HepG2 (cell line): ENCODE measurements around the gene QRICH2. TPM values are rescaled to one million over a fixed set of nuclear protein-coding genes. Genes with fewer than 3 reads are reported as not detected.

Experiments used
- AGO1 ChIP-seq: fragments of 200-400 bp; formaldehyde crosslinking; IDR thresholded peaks from 2 replicates; pipeline ENCODE4 v1.6.1; 2017; ENCODE audit warnings: mild to moderate bottlenecking, low read depth, low read length, moderate library complexity; ENCODE audit not compliant: poor library complexity, severe bottlenecking
- EZH2 ChIP-seq: conservative IDR thresholded peaks from 2 replicates; pipeline ENCODE4 v1.6.1; 2012; ENCODE audit warnings: mild to moderate bottlenecking, low read depth, low read length, moderate library complexity
- FOSL1 ChIP-seq: sonication (generic); formaldehyde crosslinking; IDR thresholded peaks from 2 replicates; pipeline ENCODE4 v1.9.0; 2021; ENCODE audit warnings: missing genetic modification reagents, borderline replicate concordance
- GABPA ChIP-seq, 2 experiments: IDR thresholded peaks; 2 replicates each; pipeline ENCODE4 v1.6.1; 2011 to 2016; ENCODE audit warnings: low read depth in 2 of 2, low read length in 1 of 2, missing biosample characterization in 1 of 2, missing genetic modification characterization in 1 of 2
- HOXA3 ChIP-seq: sonication (generic); formaldehyde crosslinking; IDR thresholded peaks from 2 replicates; pipeline ENCODE4 v1.5.0; 2020; ENCODE audit warnings: missing genetic modification reagents
- KAT2B ChIP-seq: fragments of 150-350 bp; IDR thresholded peaks from 2 replicates; pipeline ENCODE4 v1.6.1; 2014; ENCODE audit warnings: low read depth, low read length, borderline replicate concordance
- KAT7 ChIP-seq: IDR thresholded peaks from 2 replicates; pipeline ENCODE4 v1.6.1; 2018; ENCODE audit warnings: borderline replicate concordance, missing compliant biosample characterization
- MTF2 ChIP-seq: sonication (generic); formaldehyde crosslinking; IDR thresholded peaks from 2 replicates; pipeline ENCODE4 v1.5.0; 2020; ENCODE audit warnings: missing genetic modification reagents, borderline replicate concordance
- NFKBIZ ChIP-seq: IDR thresholded peaks from 2 replicates; pipeline ENCODE4 v1.6.1; 2018; ENCODE audit warnings: missing genetic modification reagents, missing compliant biosample characterization
- PCBP1 ChIP-seq: fragments of 200-400 bp; formaldehyde crosslinking; IDR thresholded peaks from 2 replicates; pipeline ENCODE4 v1.6.1; 2017; ENCODE audit warnings: mild to moderate bottlenecking, low read depth, low read length, borderline replicate concordance
- RELA ChIP-seq: sonication (generic); formaldehyde crosslinking; IDR thresholded peaks from 2 replicates; pipeline ENCODE4 v1.4.0; 2020; ENCODE audit warnings: missing genetic modification reagents
- SUZ12 ChIP-seq: fragments of 150-350 bp; IDR thresholded peaks from 2 replicates; pipeline ENCODE4 v1.6.1; 2014; ENCODE audit warnings: low read depth, low read length
- TBP ChIP-seq: sonication (generic); formaldehyde crosslinking; IDR thresholded peaks from 2 replicates; pipeline ENCODE4 v1.5.0; 2020; ENCODE audit warnings: missing genetic modification reagents
- ZBTB38 ChIP-seq: sonication (generic); formaldehyde crosslinking; IDR thresholded peaks from 2 replicates; pipeline ENCODE4 v1.5.1; 2020; ENCODE audit warnings: mild to moderate bottlenecking, missing genetic modification reagents
- ZFP37 ChIP-seq: sonication (generic); formaldehyde crosslinking; IDR thresholded peaks from 2 replicates; pipeline ENCODE4 v1.4.0; 2020; ENCODE audit warnings: missing genetic modification reagents, borderline replicate concordance
- ZKSCAN8 ChIP-seq: IDR thresholded peaks from 2 replicates; pipeline ENCODE4 v1.6.1; 2016; ENCODE audit warnings: borderline replicate concordance, missing genetic modification reagents, missing compliant biosample characterization
- ZNF121 ChIP-seq: sonication (generic); formaldehyde crosslinking; IDR thresholded peaks from 2 replicates; pipeline ENCODE4 v1.5.0; 2020; ENCODE audit warnings: mild to moderate bottlenecking, missing genetic modification reagents
- ZNF20 ChIP-seq: sonication (generic); formaldehyde crosslinking; IDR thresholded peaks from 2 replicates; pipeline ENCODE4 v1.4.0; 2020; ENCODE audit warnings: mild to moderate bottlenecking, moderate library complexity, missing genetic modification reagents
- ZNF296 ChIP-seq: sonication (generic); formaldehyde crosslinking; conservative IDR thresholded peaks from 2 replicates; pipeline ENCODE4 v1.5.0; 2020; ENCODE audit warnings: mild to moderate bottlenecking, missing genetic modification reagents
- ZNF484 ChIP-seq: sonication (generic); formaldehyde crosslinking; IDR thresholded peaks from 2 replicates; pipeline ENCODE4 v1.5.1; 2020; ENCODE audit warnings: mild to moderate bottlenecking, low read depth, missing genetic modification reagents, borderline replicate concordance
- ZNF547 ChIP-seq: sonication (generic); formaldehyde crosslinking; IDR thresholded peaks from 2 replicates; pipeline ENCODE4 v1.5.1; 2020; ENCODE audit warnings: mild to moderate bottlenecking, missing genetic modification reagents
- ZNF607 ChIP-seq: sonication (generic); formaldehyde crosslinking; IDR thresholded peaks from 2 replicates; pipeline ENCODE4 v1.5.1; 2020; ENCODE audit warnings: missing genetic modification reagents, mild to moderate bottlenecking, borderline replicate concordance
- ZNF614 ChIP-seq: IDR thresholded peaks from 2 replicates; pipeline ENCODE4 v1.6.1; 2018; ENCODE audit warnings: missing biosample characterization, missing genetic modification reagents, inconsistent platforms, borderline replicate concordance
- polyA plus RNA-seq, 8 experiments: library from polyadenylated mRNA; depleted of rRNA in 3 of 8; stranded (reverse) in 7 of 8; unstranded in 1 of 8; fragments of >200 nt; fragmentation: Illumina TruSeq in 4 of 8; extraction: Trizol in 4 of 8; gene quantifications; 2 replicates each; pipeline versions ENCODE4 v1.2.1 to v1.2.3, GENCODE V29; 2011 to 2016; ENCODE audit warnings: low read depth in 4 of 8, missing spikeins in 1 of 8, mixed read lengths in 1 of 8; ENCODE audit not compliant: insufficient read depth in 1 of 8
- total RNA-seq, 5 experiments: library from RNA; depleted of rRNA; stranded (reverse); fragments of >200 nt; fragmentation: Illumina TruSeq; extraction: Trizol; gene quantifications; 2 replicates each; pipeline ENCODE4 v1.2.3, GENCODE V29; 2016; ENCODE audit warnings: low read depth in 1 of 5
- TF ChIP-seq, protein P1 (sequence below): sonication (generic); formaldehyde crosslinking; IDR thresholded peaks from 2 replicates; pipeline ENCODE4 v1.4.0; 2020; ENCODE audit warnings: missing genetic modification reagents
- TF ChIP-seq, protein P2 (sequence below): sonication (generic); formaldehyde crosslinking; IDR thresholded peaks from 2 replicates; pipeline ENCODE4 v1.5.0; 2020; ENCODE audit warnings: missing genetic modification reagents, mild to moderate bottlenecking, borderline replicate concordance
- TF ChIP-seq, protein P3 (sequence below): sonication (generic); formaldehyde crosslinking; IDR thresholded peaks from 2 replicates; pipeline ENCODE4 v1.4.0; 2020; ENCODE audit warnings: missing genetic modification reagents

QRICH2 gene
- total and polyA plus RNA-seq, 2 of the 13 experiments (the other 11 are each of a cell fraction or from before 2014, with no cell fraction given) = 3.7 to 5.7 TPM

DNA sequence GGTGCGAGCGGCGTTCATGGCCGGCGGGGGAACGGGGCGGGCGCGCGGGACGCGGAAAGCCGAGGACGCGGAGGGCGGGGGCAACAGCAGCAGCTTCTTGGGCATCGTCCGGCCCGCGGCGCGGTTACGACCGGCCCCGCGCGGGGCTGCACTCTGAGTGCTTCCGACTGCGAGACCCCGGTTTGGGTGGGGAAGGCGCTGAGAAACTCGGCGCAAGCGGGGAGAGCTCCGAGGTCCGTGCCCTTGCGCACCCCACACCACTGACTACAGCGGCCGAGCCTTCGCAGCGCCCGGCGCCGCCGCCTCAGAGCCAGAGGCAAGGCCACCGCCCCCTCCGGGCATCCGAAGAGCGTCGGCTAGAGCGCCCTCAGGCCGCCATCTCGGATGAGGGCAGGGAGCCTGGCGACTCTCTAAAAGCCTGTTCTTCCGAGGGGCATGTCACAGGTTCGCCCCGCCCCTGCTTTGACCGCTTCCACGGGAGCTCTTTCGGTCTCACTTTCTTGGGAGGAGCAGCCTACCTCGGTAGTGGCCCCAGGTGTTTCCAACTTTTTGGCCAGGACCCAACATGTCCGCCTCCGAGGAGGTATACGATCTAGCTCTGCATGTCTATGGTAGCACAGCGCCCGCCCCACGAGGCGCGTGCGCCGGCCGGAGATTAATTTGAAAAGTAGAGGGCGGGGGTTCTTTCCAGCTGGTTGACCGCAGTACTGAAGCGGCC, 45.7 kb upstream of the QRICH2 start, which contains the start of gene PRPSAP1 (continued):
- TF ChIP-seq ZNF614 (CRISPR knock-in tag) (peak; percentile 92), ZNF484 (CRISPR knock-in tag) (no peak), HOXA3 (peak; percentile 99), RELA (CRISPR knock-in tag) (peak; percentile 86), ZKSCAN8 (CRISPR knock-in tag) (peak; percentile 84), FOSL1 (CRISPR knock-in tag) (no peak; the same call in 1 of the 2 replicates), KAT2B (no peak), ZNF20 (CRISPR knock-in tag) (peak; percentile 86; the same call in 1 of the 2 replicates), ZNF547 (peak; percentile 96), TBP (CRISPR knock-in tag) (peak; percentile 97), NFKBIZ (CRISPR knock-in tag) (peak; percentile 85; the same call in 1 of the 2 replicates), ZNF607 (CRISPR knock-in tag) (peak; percentile 89), ZNF121 (peak; percentile 69; the same call in 1 of the 2 replicates), KAT7 (CRISPR knock-in tag) (peak; percentile 97), ZBTB38 (CRISPR knock-in tag) (peak; percentile 82; the same call in 1 of the 2 replicates), SUZ12 (no peak), MTF2 (CRISPR knock-in tag) (peak; percentile 23; the same call in 1 of the 2 replicates), AGO1 (peak; percentile 46), PCBP1 (no peak), ZFP37 (CRISPR knock-in tag) (peak; percentile 65; the same call in 1 of the 2 replicates), ZNF296 (no peak), EZH2 (no peak), GABPA (IDR thresholded peaks at IDR 0.05; ENCODE audit: low read depth, low read length) (no peak), GABPA (CRISPR knock-in tag; IDR thresholded peaks at IDR 0.05; ENCODE audit: low read depth) (peak; percentile 78)
- TF ChIP-seq, protein P1, sequence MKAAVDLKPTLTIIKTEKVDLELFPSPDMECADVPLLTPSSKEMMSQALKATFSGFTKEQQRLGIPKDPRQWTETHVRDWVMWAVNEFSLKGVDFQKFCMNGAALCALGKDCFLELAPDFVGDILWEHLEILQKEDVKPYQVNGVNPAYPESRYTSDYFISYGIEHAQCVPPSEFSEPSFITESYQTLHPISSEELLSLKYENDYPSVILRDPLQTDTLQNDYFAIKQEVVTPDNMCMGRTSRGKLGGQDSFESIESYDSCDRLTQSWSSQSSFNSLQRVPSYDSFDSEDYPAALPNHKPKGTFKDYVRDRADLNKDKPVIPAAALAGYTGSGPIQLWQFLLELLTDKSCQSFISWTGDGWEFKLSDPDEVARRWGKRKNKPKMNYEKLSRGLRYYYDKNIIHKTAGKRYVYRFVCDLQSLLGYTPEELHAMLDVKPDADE = no peak
- TF ChIP-seq, protein P2, sequence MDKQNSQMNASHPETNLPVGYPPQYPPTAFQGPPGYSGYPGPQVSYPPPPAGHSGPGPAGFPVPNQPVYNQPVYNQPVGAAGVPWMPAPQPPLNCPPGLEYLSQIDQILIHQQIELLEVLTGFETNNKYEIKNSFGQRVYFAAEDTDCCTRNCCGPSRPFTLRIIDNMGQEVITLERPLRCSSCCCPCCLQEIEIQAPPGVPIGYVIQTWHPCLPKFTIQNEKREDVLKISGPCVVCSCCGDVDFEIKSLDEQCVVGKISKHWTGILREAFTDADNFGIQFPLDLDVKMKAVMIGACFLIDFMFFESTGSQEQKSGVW (CRISPR knock-in tag) = 0 out of 2 replicates have a peak, but pooled peaks have one; percentile 34
- TF ChIP-seq, protein P3, sequence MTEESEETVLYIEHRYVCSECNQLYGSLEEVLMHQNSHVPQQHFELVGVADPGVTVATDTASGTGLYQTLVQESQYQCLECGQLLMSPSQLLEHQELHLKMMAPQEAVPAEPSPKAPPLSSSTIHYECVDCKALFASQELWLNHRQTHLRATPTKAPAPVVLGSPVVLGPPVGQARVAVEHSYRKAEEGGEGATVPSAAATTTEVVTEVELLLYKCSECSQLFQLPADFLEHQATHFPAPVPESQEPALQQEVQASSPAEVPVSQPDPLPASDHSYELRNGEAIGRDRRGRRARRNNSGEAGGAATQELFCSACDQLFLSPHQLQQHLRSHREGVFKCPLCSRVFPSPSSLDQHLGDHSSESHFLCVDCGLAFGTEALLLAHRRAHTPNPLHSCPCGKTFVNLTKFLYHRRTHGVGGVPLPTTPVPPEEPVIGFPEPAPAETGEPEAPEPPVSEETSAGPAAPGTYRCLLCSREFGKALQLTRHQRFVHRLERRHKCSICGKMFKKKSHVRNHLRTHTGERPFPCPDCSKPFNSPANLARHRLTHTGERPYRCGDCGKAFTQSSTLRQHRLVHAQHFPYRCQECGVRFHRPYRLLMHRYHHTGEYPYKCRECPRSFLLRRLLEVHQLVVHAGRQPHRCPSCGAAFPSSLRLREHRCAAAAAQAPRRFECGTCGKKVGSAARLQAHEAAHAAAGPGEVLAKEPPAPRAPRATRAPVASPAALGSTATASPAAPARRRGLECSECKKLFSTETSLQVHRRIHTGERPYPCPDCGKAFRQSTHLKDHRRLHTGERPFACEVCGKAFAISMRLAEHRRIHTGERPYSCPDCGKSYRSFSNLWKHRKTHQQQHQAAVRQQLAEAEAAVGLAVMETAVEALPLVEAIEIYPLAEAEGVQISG (CRISPR knock-in tag) = peak; percentile 99
